GM10266 (cell line): Measurements from ENCODE around the gene ELF3.
"Not testable (repeated sequence)": the region's sequence is repeated elsewhere in the genome, so short reads cannot be mapped to it uniquely, and the experiment has no call there.

ENCODE experiments used
- DNase-seq: peaks from one replicate; pipeline ENCODE4 v3.0.0; 2012; ENCODE audit errors: extremely low spot score
- TF ChIP-seq, protein P1 (sequence below): IDR thresholded peaks from 2 replicates; pipeline ENCODE4 v1.5.1; 2012; ENCODE audit warnings: mild to moderate bottlenecking, low read depth; ENCODE audit not compliant: control insufficient read depth, insufficient read depth; ENCODE audit errors: missing control alignments

Gene ELF3

GRCh38 chr1:202015662-202015937 is 5.2 kb downstream of the ELF3 start:
- TF ChIP-seq, protein P1, sequence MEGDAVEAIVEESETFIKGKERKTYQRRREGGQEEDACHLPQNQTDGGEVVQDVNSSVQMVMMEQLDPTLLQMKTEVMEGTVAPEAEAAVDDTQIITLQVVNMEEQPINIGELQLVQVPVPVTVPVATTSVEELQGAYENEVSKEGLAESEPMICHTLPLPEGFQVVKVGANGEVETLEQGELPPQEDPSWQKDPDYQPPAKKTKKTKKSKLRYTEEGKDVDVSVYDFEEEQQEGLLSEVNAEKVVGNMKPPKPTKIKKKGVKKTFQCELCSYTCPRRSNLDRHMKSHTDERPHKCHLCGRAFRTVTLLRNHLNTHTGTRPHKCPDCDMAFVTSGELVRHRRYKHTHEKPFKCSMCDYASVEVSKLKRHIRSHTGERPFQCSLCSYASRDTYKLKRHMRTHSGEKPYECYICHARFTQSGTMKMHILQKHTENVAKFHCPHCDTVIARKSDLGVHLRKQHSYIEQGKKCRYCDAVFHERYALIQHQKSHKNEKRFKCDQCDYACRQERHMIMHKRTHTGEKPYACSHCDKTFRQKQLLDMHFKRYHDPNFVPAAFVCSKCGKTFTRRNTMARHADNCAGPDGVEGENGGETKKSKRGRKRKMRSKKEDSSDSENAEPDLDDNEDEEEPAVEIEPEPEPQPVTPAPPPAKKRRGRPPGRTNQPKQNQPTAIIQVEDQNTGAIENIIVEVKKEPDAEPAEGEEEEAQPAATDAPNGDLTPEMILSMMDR: no peak
- no peak for DNase-seq

DNA sequence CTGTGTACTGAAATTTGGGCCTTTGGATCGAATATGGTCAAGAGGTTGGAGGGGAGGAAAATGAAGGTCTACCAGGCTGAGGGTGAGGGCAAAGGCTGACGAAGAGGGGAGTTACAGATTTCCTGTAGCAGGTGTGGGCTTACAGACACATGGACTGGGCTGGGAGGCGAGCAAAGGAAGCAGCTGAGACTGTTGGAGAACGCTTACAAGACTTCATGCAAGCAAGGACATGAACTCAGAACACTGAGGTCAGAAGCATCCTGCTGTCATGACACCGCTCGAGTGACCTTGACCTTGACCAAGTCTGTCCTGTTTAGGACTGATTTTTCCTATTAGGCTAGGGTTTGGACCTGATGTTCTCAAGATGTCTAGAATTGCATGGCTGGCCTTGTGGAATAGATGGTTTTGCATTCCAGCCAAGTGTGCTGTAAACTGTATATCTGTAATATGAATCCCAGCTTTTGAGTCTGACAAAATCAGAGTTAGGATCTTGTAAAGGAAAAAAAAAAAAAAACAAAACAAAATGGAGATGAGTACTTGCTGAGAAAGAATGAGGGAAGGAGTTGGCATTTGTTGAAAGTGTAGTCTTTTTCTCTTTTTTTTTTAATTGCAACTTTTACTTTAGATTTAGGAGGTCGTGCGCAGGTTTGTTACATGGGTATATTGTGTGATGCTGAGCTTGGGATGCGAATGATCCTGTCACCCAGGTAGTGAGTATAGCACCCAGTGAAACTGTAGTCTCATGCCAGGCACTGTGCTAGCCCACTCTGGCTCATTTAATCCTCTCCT is 5.8 kb downstream of the ELF3 start:
- DNase-seq: no peak
- TF ChIP-seq, protein P1: no peak

DNA sequence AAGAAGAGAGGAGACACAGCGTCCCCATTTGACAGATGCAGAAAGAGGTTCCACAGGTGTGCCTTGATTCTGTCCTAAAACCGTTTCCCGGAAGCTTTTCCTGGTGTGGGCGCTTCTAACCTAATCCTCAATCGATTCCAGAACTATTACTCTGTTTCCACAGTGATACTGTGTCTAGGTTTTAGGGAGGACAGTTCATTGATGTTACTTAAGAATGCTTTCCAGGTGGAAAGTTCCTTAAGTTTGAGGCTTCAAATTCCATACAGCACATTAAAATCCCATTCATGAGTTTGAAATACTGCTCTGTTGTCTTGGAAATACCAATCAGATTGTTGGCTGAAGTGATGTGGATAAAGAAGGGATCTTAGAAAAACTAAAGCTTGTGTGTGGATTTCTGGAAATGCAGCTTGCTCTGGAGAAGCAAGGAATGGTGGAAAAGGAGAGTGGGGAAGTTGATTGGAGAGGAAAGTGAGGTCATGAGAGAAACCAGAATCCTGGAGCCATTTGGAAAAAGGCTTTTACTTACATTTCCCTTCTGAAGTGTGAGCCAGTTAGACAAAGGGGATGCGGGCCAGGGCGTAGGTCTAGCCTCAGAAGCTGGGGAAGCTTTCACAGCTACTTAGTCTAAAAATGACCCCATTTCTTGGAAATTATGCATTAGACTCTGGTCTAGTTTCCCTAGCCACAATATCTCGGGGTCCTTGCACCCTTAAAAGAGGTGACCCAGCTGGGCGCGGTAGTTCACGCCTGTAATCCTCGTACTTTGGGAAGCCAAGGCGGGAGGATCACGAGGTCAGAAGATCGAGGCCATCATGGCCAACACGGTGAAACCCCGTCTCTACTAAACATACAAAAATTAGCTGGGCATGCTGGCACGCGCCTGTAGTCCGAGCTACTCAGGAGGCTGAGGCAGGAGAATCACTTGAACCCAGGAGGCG is 6.7 kb downstream of the ELF3 start:
- DNase-seq: no peak
- TF ChIP-seq, protein P1: no peak

DNA sequence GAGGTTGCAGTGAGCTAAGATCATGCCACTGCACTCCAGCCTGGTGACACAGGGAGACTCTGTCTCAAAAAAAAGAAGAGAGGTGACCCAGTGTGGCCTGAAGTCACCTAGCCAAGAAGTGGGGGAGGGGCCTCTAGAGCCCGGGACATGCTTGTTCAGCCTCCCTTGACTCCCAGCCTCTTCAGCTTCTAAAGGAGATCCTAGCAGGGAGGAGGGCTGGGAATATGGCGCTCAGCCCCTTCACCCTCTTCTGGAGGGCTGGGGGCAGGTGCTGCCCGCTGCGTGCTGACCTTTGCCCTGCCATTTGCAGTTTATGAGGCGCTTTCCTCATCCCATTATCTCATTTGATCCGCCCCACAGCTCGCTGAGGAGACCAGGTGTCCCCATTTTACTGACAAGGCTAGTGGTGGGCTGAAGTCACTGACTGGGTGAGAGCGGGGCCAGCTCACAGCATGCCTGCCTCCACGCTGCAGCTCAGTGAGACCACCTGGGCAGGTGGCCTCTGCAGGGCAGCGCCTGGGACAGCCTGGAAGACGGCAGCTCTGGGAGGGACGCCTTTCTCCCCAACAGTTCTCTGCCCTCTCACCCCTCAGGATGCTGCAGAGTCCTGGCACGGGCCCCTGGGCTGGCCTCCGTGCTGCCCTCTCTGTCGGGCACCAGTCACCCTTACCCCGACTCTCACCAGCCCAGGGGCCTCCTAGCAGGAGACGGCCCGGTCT is 7.5 kb downstream of the ELF3 start:
- DNase-seq: no peak

GRCh38 chr1:202018468-202019234 is 8.3 kb downstream of the ELF3 start:
- TF ChIP-seq, protein P1: no peak
- no peak for DNase-seq

More for the DNA sequence above, 7.5 kb downstream of the ELF3 start:
- TF ChIP-seq, protein P1: no peak

DNA sequence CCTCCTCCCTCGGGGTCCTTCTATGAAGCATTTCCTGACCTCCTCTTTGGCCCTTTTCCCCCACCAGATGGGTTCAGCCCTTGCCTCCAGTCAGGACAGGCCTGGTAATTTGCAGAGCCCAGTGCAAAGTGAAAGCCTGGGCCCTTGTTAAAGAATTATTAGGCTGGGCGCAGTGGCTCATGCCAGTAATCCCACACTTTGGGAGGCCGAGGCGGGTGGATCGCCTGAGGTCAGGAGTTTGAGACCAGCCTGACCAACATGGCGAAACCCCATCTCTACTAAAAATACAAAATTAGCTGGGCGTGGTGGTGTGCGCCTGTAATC is 8.8 kb downstream of the ELF3 start:
- not testable (repeated sequence) for DNase-seq

- TF ChIP-seq, protein P1: no peak
- DNase-seq: no peak
Observed at GRCh38 chr1:202023001-202023433, 12.6 kb downstream of the ELF3 start.
